Keratinocyte (primary cell): ENCODE data around the gene LY6G6C. TPM values are rescaled to one million over a fixed set of nuclear protein-coding genes. Genes with fewer than 3 reads are reported as not detected.

Source experiments
- DNase-seq: peaks from one replicate; pipeline ENCODE4 v3.0.0-alpha.2; 2011; ENCODE audit warnings: low read depth, missing footprints, low spot score
- FAIRE-seq: peaks from 2 replicates; lab custom pipeline; 2011; peaks lifted over from hg19 to GRCh38; lab: Jason Lieb, UNC
- H2AFZ ChIP-seq: 2 replicates; pipeline ENCODE4 v1.6.0; 2012; ENCODE audit warnings: low read length, control low read depth, inconsistent platforms; ENCODE audit not compliant: control insufficient read depth
- H3K27ac ChIP-seq: 2 replicates; pipeline ENCODE4 v1.5.1; 2011; ENCODE audit warnings: low read length; ENCODE audit not compliant: control insufficient read depth, insufficient read depth
- H3K27me3 ChIP-seq: 3 replicates; pipeline ENCODE4 v1.6.0; 2011; ENCODE audit warnings: low read length; ENCODE audit not compliant: control insufficient read depth, insufficient read depth; ENCODE audit errors: extremely low read depth
- H3K36me3 ChIP-seq, 2 experiments: 2 replicates in 1 of 2; 3 replicates in 1 of 2; pipeline ENCODE4 v1.5.1; 2011; ENCODE audit warnings: low read length in 2 of 2, mild to moderate bottlenecking in 1 of 2; ENCODE audit not compliant: control insufficient read depth in 2 of 2, insufficient read depth in 2 of 2; ENCODE audit errors: extremely low read depth in 1 of 2
- H3K4me1 ChIP-seq: 3 replicates; pipeline ENCODE4 v1.5.1; 2011; ENCODE audit warnings: low read length; ENCODE audit not compliant: control insufficient read depth, insufficient read depth; ENCODE audit errors: extremely low read depth
- H3K4me2 ChIP-seq: 3 replicates; pipeline ENCODE4 v1.6.0; 2011; ENCODE audit warnings: low read depth, low read length; ENCODE audit not compliant: control insufficient read depth, insufficient read depth; ENCODE audit errors: extremely low read depth
- H3K4me3 ChIP-seq, 3 experiments: fragments of 200-600 bp in 1 of 3; sonication (generic) in 1 of 3; 2 replicates in 2 of 3; 3 replicates in 1 of 3; pipeline ENCODE4 v1.5.1; 2011 to 2016; ENCODE audit warnings: low read length in 3 of 3, mild to moderate bottlenecking in 3 of 3, control low read depth in 2 of 3, inconsistent platforms in 1 of 3, low read depth in 1 of 3, mixed read lengths in 1 of 3, mixed run types in 1 of 3, moderate library complexity in 1 of 3; ENCODE audit not compliant: control insufficient read depth in 2 of 3, insufficient read depth in 2 of 3; ENCODE audit errors: extremely low read depth in 1 of 3
- H3K79me2 ChIP-seq: 2 replicates; pipeline ENCODE4 v1.6.0; 2012; ENCODE audit warnings: low read length; ENCODE audit not compliant: control insufficient read depth, insufficient read depth
- H3K9ac ChIP-seq: 3 replicates; pipeline ENCODE4 v1.6.0; 2011; ENCODE audit warnings: low read length; ENCODE audit not compliant: control insufficient read depth, insufficient read depth; ENCODE audit errors: extremely low read depth
- H3K9me1 ChIP-seq: 3 replicates; pipeline ENCODE4 v1.6.0; 2011; ENCODE audit warnings: low read length; ENCODE audit not compliant: control insufficient read depth, insufficient read depth; ENCODE audit errors: extremely low read depth
- H3K9me3 ChIP-seq: 2 replicates; pipeline ENCODE4 v1.5.1; 2012; ENCODE audit warnings: low read depth, low read length; ENCODE audit not compliant: control insufficient read depth
- H4K20me1 ChIP-seq: 3 replicates; pipeline ENCODE4 v1.6.0; 2011; ENCODE audit warnings: low read length; ENCODE audit not compliant: control insufficient read depth, insufficient read depth; ENCODE audit errors: extremely low read depth
- EZH2 ChIP-seq: IDR thresholded peaks from one replicate; pipeline ENCODE4 v1.6.1; 2012; ENCODE audit warnings: inconsistent platforms, mild to moderate bottlenecking, low read length, moderate library complexity
- dilution Hi-C: fragments of 300-500 bp; cut with MboI; formaldehyde crosslinking; loops from one replicate; pipeline ENCODE4 v1.7.0; 2020; ENCODE audit warnings: low sequenced_read_pairs; ENCODE audit not compliant: extremely low pct_ligation_motif_present
- polyA plus RNA-seq, 5 experiments: library from polyadenylated mRNA; depleted of rRNA in 3 of 5; stranded (reverse) in 3 of 5; stranded (forward) in 1 of 5; unstranded in 1 of 5; fragments of >200 nt; gene quantifications; 1 replicate in 1 of 5; 2 replicates in 3 of 5; 3 replicates in 1 of 5; pipeline versions ENCODE4 v1.2.1 to v1.2.3, GENCODE V29; 2011 to 2012; ENCODE audit warnings: missing spikeins in 2 of 5, low read depth in 1 of 5, low replicate concordance in 1 of 5
- TF ChIP-seq, protein P1 (sequence below), 3 experiments: IDR thresholded peaks in 1 of 3; conservative IDR thresholded peaks in 1 of 3; optimal IDR thresholded peaks in 1 of 3; 2 replicates in 2 of 3; 3 replicates in 1 of 3; pipeline versions ENCODE3 to v1.5.1; 2011; ENCODE audit warnings: low read length in 3 of 3, mild to moderate bottlenecking in 3 of 3, moderate library complexity in 2 of 3, control low read depth in 1 of 3, inconsistent platforms in 1 of 3; ENCODE audit not compliant: insufficient read depth in 2 of 3; ENCODE audit errors: extremely low read depth in 1 of 3

LY6G6C gene
- polyA plus RNA-seq, 1 donor (not counting 4 experiments of a cell fraction or from before 2014, with no cell fraction given) = 2.4 TPM

DNA sequence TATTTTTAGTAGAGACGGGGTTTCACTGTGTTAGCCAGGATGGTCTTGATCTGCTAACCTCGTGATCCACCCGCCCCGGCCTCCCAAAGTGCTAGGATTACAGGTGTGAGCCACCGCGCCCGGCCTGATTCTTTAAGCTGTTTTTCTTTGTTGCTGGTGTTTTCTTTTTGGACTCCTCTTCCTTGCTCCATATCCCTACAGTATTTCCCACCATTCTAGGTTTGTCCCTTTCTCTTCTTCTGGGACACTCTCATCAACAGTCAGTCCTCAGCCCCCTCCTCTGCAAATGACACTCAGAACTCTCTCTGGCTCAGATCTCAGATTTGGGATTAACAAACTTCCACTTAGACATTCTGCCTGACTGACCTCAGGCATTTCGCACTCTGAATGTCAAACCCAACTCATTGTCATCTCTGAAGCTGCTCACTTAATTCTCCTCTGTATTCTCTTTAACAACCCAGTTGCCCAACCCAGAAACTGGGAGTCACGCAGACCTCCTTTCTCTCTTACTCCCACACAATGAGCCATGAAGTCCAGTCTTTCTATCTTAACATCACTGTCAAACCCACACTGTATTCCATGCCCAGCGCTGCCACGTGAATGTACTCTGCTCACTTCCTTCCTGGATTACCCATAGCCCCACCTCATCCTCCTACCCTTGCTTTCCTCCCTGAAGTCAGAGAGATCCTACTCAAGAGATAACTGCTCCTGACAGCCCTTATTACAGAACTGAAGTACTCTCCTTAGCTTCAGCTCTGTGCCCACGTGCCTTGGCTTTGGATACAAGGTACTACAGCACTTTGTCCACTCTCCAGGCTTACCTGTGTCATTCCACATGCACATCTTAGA is 4.2 kb upstream of the LY6G6C start:
- Histone ChIP-seq H3K9me1 (no peaks in the 10 kb centered on the region), H4K20me1 (peaks cover 3% of the 10 kb centered on the region), H3K9me3 (no peaks in the 10 kb centered on the region), H3K79me2 (no peaks in the 10 kb centered on the region), H3K4me1 (peaks cover 9% of the 10 kb centered on the region), H3K27ac (no peak overlapping the region), H3K36me3 (peaks cover 5 to 6% of the 10 kb centered on the region in 2 experiments), H2AFZ (no peak overlapping the region), H3K9ac (no peak overlapping the region), H3K27me3 (no peaks in the 10 kb centered on the region), H3K4me3 (no peak overlapping the region), H3K4me2 (no peak overlapping the region)
- DNase-seq (no peak), FAIRE-seq (no peak)
- dilution Hi-C loops = no loop called here
- TF ChIP-seq, protein P1, sequence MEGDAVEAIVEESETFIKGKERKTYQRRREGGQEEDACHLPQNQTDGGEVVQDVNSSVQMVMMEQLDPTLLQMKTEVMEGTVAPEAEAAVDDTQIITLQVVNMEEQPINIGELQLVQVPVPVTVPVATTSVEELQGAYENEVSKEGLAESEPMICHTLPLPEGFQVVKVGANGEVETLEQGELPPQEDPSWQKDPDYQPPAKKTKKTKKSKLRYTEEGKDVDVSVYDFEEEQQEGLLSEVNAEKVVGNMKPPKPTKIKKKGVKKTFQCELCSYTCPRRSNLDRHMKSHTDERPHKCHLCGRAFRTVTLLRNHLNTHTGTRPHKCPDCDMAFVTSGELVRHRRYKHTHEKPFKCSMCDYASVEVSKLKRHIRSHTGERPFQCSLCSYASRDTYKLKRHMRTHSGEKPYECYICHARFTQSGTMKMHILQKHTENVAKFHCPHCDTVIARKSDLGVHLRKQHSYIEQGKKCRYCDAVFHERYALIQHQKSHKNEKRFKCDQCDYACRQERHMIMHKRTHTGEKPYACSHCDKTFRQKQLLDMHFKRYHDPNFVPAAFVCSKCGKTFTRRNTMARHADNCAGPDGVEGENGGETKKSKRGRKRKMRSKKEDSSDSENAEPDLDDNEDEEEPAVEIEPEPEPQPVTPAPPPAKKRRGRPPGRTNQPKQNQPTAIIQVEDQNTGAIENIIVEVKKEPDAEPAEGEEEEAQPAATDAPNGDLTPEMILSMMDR (optimal IDR thresholded peaks at IDR 0.05 in 1 of 3, IDR thresholded peaks at IDR 0.05 in 1 of 3, conservative IDR thresholded peaks at IDR 0.05 in 1 of 3; ENCODE audit: extremely low read depth in 1 of 3, insufficient read depth in 2 of 3, low read length in 3 of 3) = no peak
- TF ChIP-seq EZH2 = no peak

DNA sequence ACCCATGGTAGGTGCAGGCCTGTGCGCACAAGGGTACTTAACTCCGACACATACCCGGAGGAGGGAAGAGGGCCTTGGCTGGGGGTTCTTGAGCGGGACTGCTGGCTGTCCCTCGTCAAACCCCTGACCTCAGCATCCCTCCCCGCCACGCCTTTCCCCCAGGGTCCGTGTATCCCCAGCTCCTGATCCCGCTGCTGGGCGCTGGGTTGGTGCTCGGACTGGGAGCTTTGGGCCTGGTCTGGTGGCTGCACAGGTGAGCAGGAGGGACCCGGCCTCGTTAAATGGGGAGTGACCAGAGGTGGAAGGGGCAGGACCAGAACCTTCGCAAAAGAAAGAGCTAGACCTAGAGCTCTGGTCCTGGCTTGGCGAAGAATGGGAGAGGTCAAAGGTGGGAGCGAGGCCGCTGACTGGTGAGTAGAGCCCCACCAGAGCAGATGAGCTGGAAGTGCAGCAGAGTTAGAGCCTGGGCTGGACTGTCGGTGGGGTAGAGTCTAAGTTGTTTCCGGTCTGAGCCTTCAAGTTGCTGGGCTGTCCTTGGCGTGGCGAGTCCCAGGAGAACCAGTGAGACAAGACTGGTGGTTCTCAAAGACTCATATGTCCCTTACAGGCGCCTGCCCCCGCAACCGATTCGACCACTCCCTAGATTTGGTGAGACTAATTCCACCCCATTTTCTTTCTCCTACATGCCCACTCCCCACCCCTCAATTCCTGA is 2.6 kb upstream of the LY6G6C start:
- dilution Hi-C loops = no loop called here
- Histone ChIP-seq H4K20me1 (no peaks in the 10 kb centered on the region), H3K4me2 (no peak overlapping the region), H3K9ac (no peak overlapping the region), H3K9me1 (peaks cover 2% of the 10 kb centered on the region), H3K4me1 (peaks cover 13% of the 10 kb centered on the region), H3K79me2 (no peaks in the 10 kb centered on the region), H3K4me3 (no peak overlapping the region), H3K36me3 (peaks cover 3 to 5% of the 10 kb centered on the region in 2 experiments), H3K27me3 (no peaks in the 10 kb centered on the region), H2AFZ (no peak overlapping the region), H3K9me3 (no peaks in the 10 kb centered on the region), H3K27ac (no peak overlapping the region)
- FAIRE-seq (no peak), DNase-seq (no peak)
- TF ChIP-seq, protein P1 (optimal IDR thresholded peaks at IDR 0.05 in 1 of 3, IDR thresholded peaks at IDR 0.05 in 1 of 3, conservative IDR thresholded peaks at IDR 0.05 in 1 of 3; ENCODE audit: extremely low read depth in 1 of 3, insufficient read depth in 2 of 3, low read length in 3 of 3) = no peak
- no peak for TF ChIP-seq EZH2
